K562 (cell line): Measurements from ENCODE around the gene NTNG1. TPM values are rescaled to one million over a fixed set of nuclear protein-coding genes. Genes with fewer than 3 reads are reported as not detected.
A peak's percentile ranks its signal among the peaks of the same experiment; 100 is the strongest.

ENCODE experiments used
- ATAC-seq: fragments of 200-7000 bp; cut with Tn5 transposase; 3 replicates; pipeline ENCODE4 v1.9.1; 2020; ENCODE audit warnings: moderate library complexity
- BruUV-seq: library from RNA; stranded (reverse); fragments of 400-500 nt; replicated peaks from 2 replicates; lab custom pipeline; 2021; lab: Mats Ljungman, UMichigan
- CTCF ChIA-PET: fragments of 300-600 bp; formaldehyde crosslinking; extraction: SDS; loops from one replicate; lab custom pipeline; 2021; ENCODE audit warnings: low intra/inter-chr PET ratio; lab: Yijun Ruan, JAX
- POLR2A ChIA-PET: fragments of 300-600, 350-650 bp; sonication (Branson Sonifier 250); formaldehyde crosslinking; extraction: SDS; loops from one replicate; lab custom pipeline; 2021; ENCODE audit warnings: antibody characterized with exemption, inconsistent platforms; lab: Yijun Ruan, JAX
- DNase-seq, 4 experiments: peaks; one replicate each; pipeline versions ENCODE4 v3.0.0 to v3.0.0-alpha.2; 2011 to 2018; ENCODE audit warnings: low spot score in 3 of 4, mixed read lengths in 3 of 4; ENCODE audit errors: extremely low read depth in 1 of 4
- FAIRE-seq: peaks from 2 replicates; lab custom pipeline; 2011; peaks lifted over from hg19 to GRCh38; lab: Jason Lieb, UNC
- H2AFZ ChIP-seq: 2 replicates; pipeline ENCODE4 v1.6.0; 2011; ENCODE audit warnings: low read depth, low read length, control low read depth, inconsistent platforms
- H3K27ac ChIP-seq: fragments of 200-600 bp; 3 replicates; pipeline ENCODE4 v1.8.0; 2011; ENCODE audit warnings: low read depth, mild to moderate bottlenecking, control low read depth, inconsistent platforms, low read length, moderate library complexity, mixed read lengths; ENCODE audit errors: extremely low read depth
- H3K27me3 ChIP-seq, 2 experiments: fragments of 300-600 bp in 1 of 2; 2 replicates in 1 of 2; 3 replicates in 1 of 2; pipeline versions ENCODE4 v1.6.0 to v1.8.0; 2011; ENCODE audit warnings: inconsistent platforms in 2 of 2, low read length in 2 of 2, mild to moderate bottlenecking in 1 of 2, mixed read lengths in 1 of 2, moderate library complexity in 1 of 2; ENCODE audit not compliant: control insufficient read depth in 2 of 2, insufficient read depth in 2 of 2
- H3K36me3 ChIP-seq: fragments of 300-600 bp; 3 replicates; pipeline ENCODE4 v1.8.0; 2011; ENCODE audit warnings: mild to moderate bottlenecking, low read length, inconsistent platforms; ENCODE audit not compliant: control insufficient read depth, insufficient read depth
- H3K4me1 ChIP-seq, 2 experiments: fragments of 200-600 bp in 1 of 2; replicated peaks in 1 of 2; 2 replicates in 1 of 2; 3 replicates in 1 of 2; pipeline versions ENCODE4 v1.5.1 to v1.8.0; 2011; ENCODE audit warnings: inconsistent platforms in 2 of 2, low read length in 2 of 2, mild to moderate bottlenecking in 1 of 2, mixed read lengths in 1 of 2, moderate library complexity in 1 of 2; ENCODE audit not compliant: control insufficient read depth in 2 of 2, insufficient read depth in 2 of 2
- H3K4me2 ChIP-seq: 2 replicates; pipeline ENCODE4 v1.6.1; 2011; ENCODE audit warnings: low read length, control low read depth, inconsistent platforms, mixed read lengths; ENCODE audit not compliant: insufficient read depth
- H3K4me3 ChIP-seq: fragments of 200-600 bp; sonication (generic), shearing (Covaris generic); 2 replicates; pipeline ENCODE4 v1.5.1; 2016; ENCODE audit warnings: control low read depth, inconsistent platforms
- H3K79me2 ChIP-seq: fragments of 200-600 bp; 3 replicates; pipeline ENCODE4 v1.8.0; 2011; ENCODE audit warnings: low read length, inconsistent platforms; ENCODE audit not compliant: control insufficient read depth, insufficient read depth
- H3K9ac ChIP-seq, 2 experiments: 2 replicates each; pipeline versions ENCODE4 v1.6.0 to v1.6.1; 2011; ENCODE audit warnings: low read depth in 2 of 2, low read length in 2 of 2, control low read depth in 1 of 2, inconsistent platforms in 1 of 2, mild to moderate bottlenecking in 1 of 2, mixed read lengths in 1 of 2; ENCODE audit not compliant: insufficient read depth in 1 of 2
- H3K9me1 ChIP-seq: one replicate; pipeline ENCODE4 v1.6.0; 2011; ENCODE audit warnings: inconsistent platforms, mild to moderate bottlenecking, low read length, moderate library complexity; ENCODE audit not compliant: control insufficient read depth, insufficient read depth
- H3K9me3 ChIP-seq: replicated peaks from 2 replicates; pipeline ENCODE4 v1.5.1; 2011; ENCODE audit warnings: low read depth, low read length, inconsistent platforms; ENCODE audit not compliant: control insufficient read depth, insufficient read depth
- H4K20me1 ChIP-seq: replicated peaks from 2 replicates; pipeline ENCODE4 v1.6.1; 2011; ENCODE audit warnings: low read length, inconsistent platforms, mixed read lengths; ENCODE audit not compliant: control insufficient read depth, insufficient read depth
- RBFOX2 ChIP-seq: fragments of 200-400 bp; formaldehyde crosslinking; IDR thresholded peaks from 2 replicates; pipeline ENCODE4 v1.6.1; 2017; ENCODE audit warnings: low read depth, mild to moderate bottlenecking, low read length, moderate library complexity
- WGBS: fragments of 100-300 bp; shearing (Covaris generic); methylation state at CpG from one replicate; pipeline ENCODE4 v1.1.6; 2016; ENCODE audit warnings: low coverage, mixed read lengths; ENCODE audit not compliant: insufficient coverage; ENCODE audit errors: missing lambda C conversion rate; 5-methylcytosine and 5-hydroxymethylcytosine counted together
- in situ Hi-C: fragments of 300-500 bp; cut with MboI; formaldehyde crosslinking; loops from 4 replicates; pipeline ENCODE4 v1.15.0; 2018; ENCODE audit warnings: inconsistent platforms, mixed read lengths
- intact Hi-C: fragments of 100-400 bp; cut with micrococcal nuclease; formaldehyde crosslinking; loops from 2 replicates; pipeline ENCODE4 v1.14.2; 2022
- polyA plus RNA-seq, 8 experiments: library from polyadenylated mRNA; depleted of rRNA in 4 of 8; stranded (reverse) in 5 of 8; unstranded in 3 of 8; fragments of >200 nt; fragmentation: Nextera tagmentation in 2 of 8; fragmentation: Illumina TruSeq in 1 of 8; extraction: Ambion mirVana in 2 of 8; extraction: Trizol in 1 of 8; gene quantifications; 2 replicates each; pipeline versions ENCODE4 v1.2.1 to v1.2.3, GENCODE V29; 2011 to 2014; ENCODE audit warnings: inconsistent platforms in 1 of 8, missing spikeins in 1 of 8
- total RNA-seq, 7 experiments: library from RNA; depleted of rRNA in 6 of 7; stranded (reverse); fragments of >200 nt in 6 of 7; fragmentation: Illumina TruSeq in 2 of 7; extraction: Trizol in 2 of 7; gene quantifications; 2 replicates each; pipeline versions ENCODE4 v1.2.1 to v1.2.3, GENCODE V29; 2011 to 2021; ENCODE audit warnings: low replicate concordance in 1 of 7
- TF ChIP-seq, protein P1 (sequence below), 3 experiments: fragments of 200-800 bp in 1 of 3; fragments of 250-450 bp in 1 of 3; fragments of 450-650 bp in 1 of 3; sonication (Bioruptor Pico) in 1 of 3; sonication (Bioruptor generic) in 1 of 3; formaldehyde crosslinking in 1 of 3; IDR thresholded peaks; 2 replicates each; pipeline versions ENCODE4 v1.6.1 to v1.8.0; 2016 to 2022; ENCODE audit warnings: mild to moderate bottlenecking in 2 of 3, missing genetic modification characterization in 2 of 3, missing compliant biosample characterization in 1 of 3, moderate library complexity in 1 of 3

Gene NTNG1
- total and polyA plus RNA-seq, 9 of the 15 experiments (the other 6 are each of a cell fraction or from before 2014, with no cell fraction given) = not detected

DNA sequence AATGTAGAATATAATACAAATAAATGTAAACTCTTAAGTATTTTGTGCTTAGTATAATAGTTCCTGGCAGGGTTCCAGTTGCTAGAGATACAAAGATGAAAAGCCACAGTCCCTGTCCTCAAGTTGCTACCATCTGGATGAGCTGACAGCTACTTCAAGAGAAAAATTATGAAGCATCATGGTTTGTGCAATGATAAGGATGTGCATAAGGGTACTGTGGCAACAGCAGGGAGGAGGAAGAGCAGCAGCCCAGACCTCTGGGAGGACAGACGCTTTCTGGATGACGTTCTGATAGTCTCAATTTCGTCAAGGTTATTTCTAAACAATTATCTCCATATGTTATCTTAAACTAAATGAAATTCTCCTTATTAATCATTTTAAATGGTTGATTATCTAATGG lies 198.9 kb downstream of the NTNG1 start:
- 0% methylated on average over 3 of the region's 3 CpGs for WGBS
- in situ Hi-C loops = no loop called here
- FAIRE-seq = no peak

More for the DNA sequence above, 198.9 kb downstream of the NTNG1 start:
- Histone ChIP-seq H3K4me2 (no peak overlapping the region), H4K20me1 (no peaks in the 10 kb centered on the region), H3K9ac (no peak overlapping the region), H3K9me3 (no peaks in the 10 kb centered on the region), H3K36me3 (no peaks in the 10 kb centered on the region), H3K4me1 (no peaks in the 10 kb centered on the region), H3K27me3 (no peaks in the 10 kb centered on the region), H3K27ac (no peak overlapping the region), H3K9me1 (no peaks in the 10 kb centered on the region), H3K79me2 (no peaks in the 10 kb centered on the region), H3K4me3 (no peak overlapping the region), H2AFZ (no peak overlapping the region)
- ATAC-seq = no peak
- no peak for TF ChIP-seq RBFOX2
- TF ChIP-seq, protein P1, sequence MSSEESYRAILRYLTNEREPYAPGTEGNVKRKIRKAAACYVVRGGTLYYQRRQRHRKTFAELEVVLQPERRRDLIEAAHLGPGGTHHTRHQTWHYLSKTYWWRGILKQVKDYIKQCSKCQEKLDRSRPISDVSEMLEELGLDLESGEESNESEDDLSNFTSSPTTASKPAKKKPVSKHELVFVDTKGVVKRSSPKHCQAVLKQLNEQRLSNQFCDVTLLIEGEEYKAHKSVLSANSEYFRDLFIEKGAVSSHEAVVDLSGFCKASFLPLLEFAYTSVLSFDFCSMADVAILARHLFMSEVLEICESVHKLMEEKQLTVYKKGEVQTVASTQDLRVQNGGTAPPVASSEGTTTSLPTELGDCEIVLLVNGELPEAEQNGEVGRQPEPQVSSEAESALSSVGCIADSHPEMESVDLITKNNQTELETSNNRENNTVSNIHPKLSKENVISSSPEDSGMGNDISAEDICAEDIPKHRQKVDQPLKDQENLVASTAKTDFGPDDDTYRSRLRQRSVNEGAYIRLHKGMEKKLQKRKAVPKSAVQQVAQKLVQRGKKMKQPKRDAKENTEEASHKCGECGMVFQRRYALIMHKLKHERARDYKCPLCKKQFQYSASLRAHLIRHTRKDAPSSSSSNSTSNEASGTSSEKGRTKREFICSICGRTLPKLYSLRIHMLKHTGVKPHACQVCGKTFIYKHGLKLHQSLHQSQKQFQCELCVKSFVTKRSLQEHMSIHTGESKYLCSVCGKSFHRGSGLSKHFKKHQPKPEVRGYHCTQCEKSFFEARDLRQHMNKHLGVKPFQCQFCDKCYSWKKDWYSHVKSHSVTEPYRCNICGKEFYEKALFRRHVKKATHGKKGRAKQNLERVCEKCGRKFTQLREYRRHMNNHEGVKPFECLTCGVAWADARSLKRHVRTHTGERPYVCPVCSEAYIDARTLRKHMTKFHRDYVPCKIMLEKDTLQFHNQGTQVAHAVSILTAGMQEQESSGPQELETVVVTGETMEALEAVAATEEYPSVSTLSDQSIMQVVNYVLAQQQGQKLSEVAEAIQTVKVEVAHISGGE (CRISPR knock-in tag; IDR thresholded peaks at IDR 0.05) = 0 out of 6 replicates have a peak, but pooled peaks of 1 of the 3 experiments have one; percentile 18
- DNase-seq = no peak
- intact Hi-C loops = no loop called here
- CTCF ChIA-PET = no interaction called here
- BruUV-seq = no TSS peak
- POLR2A ChIA-PET = no interaction called here
